Mesendoderm (in vitro differentiated cells): ENCODE results near the gene NEXN.

ENCODE experiments used
- DNase-seq: peaks from one replicate; pipeline ENCODE4 v3.0.0; 2013
- H2AK5ac ChIP-seq: 2 replicates; pipeline ENCODE4 v1.6.1; 2013; ENCODE audit warnings: low read length, inconsistent platforms
- H2BK120ac ChIP-seq: 2 replicates; pipeline ENCODE4 v1.6.1; 2013; ENCODE audit warnings: low read depth, mild to moderate bottlenecking, low read length, moderate library complexity, mixed read lengths
- H2BK15ac ChIP-seq: replicated peaks from 2 replicates; pipeline ENCODE4 v1.6.1; 2013; ENCODE audit warnings: low read depth, mild to moderate bottlenecking, moderate library complexity
- H2BK5ac ChIP-seq: 2 replicates; pipeline ENCODE4 v1.6.1; 2013; ENCODE audit warnings: low read length, inconsistent platforms
- H3K18ac ChIP-seq: 2 replicates; pipeline ENCODE4 v1.6.1; 2013; ENCODE audit warnings: mild to moderate bottlenecking, low read length, mixed read lengths
- H3K23ac ChIP-seq: one replicate; pipeline ENCODE4 v1.6.1; 2013; ENCODE audit warnings: low read length
- H3K27ac ChIP-seq: 2 replicates; pipeline ENCODE4 v1.5.1; 2013; ENCODE audit warnings: low read depth, mild to moderate bottlenecking, inconsistent platforms, low read length, moderate library complexity
- H3K27me3 ChIP-seq: 2 replicates; pipeline ENCODE4 v1.6.1; 2013; ENCODE audit warnings: low read length, control low read depth, mild to moderate bottlenecking, inconsistent platforms; ENCODE audit not compliant: insufficient read depth, poor library complexity
- H3K36me3 ChIP-seq: 2 replicates; pipeline ENCODE4 v1.6.1; 2013; ENCODE audit warnings: low read length, inconsistent platforms; ENCODE audit not compliant: control insufficient read depth, insufficient read depth
- H3K4ac ChIP-seq: one replicate; pipeline ENCODE4 v1.6.1; 2013; ENCODE audit warnings: low read depth, mild to moderate bottlenecking, low read length, moderate library complexity
- H3K4me1 ChIP-seq: 2 replicates; pipeline ENCODE4 v1.6.1; 2013; ENCODE audit warnings: low read depth, low read length, inconsistent platforms; ENCODE audit not compliant: control insufficient read depth
- H3K4me2 ChIP-seq: 2 replicates; pipeline ENCODE4 v1.6.1; 2013; ENCODE audit warnings: low read length
- H3K4me3 ChIP-seq: 2 replicates; pipeline ENCODE4 v1.5.1; 2013; ENCODE audit warnings: mild to moderate bottlenecking, low read length
- H3K56ac ChIP-seq: one replicate; pipeline ENCODE4 v1.6.1; 2013; ENCODE audit warnings: low read length
- H3K79me1 ChIP-seq: 2 replicates; pipeline ENCODE4 v1.6.1; 2013; ENCODE audit warnings: low read length, inconsistent platforms
- H3K79me2 ChIP-seq: 2 replicates; pipeline ENCODE4 v1.6.1; 2013; ENCODE audit warnings: mild to moderate bottlenecking, low read length; ENCODE audit not compliant: control insufficient read depth, insufficient read depth
- H3K9ac ChIP-seq: 2 replicates; pipeline ENCODE4 v1.6.1; 2013; ENCODE audit warnings: low read length, inconsistent platforms
- H4K5ac ChIP-seq: one replicate; pipeline ENCODE4 v1.6.1; 2013; ENCODE audit warnings: low read length
- H4K8ac ChIP-seq: one replicate; pipeline ENCODE4 v1.6.1; 2013; ENCODE audit warnings: low read depth, mild to moderate bottlenecking, control low read depth, low read length, moderate library complexity
- WGBS: extraction: QIAGEN DNeasy Blood & Tissue Kit; methylation state at CpG from one replicate; pipeline ENCODE4 v1.1.7; 2013; ENCODE audit warnings: low lambda C conversion rate, missing lambda C conversion rate; ENCODE audit not compliant: insufficient coverage; ENCODE audit errors: extremely low coverage; 5-methylcytosine and 5-hydroxymethylcytosine counted together

NEXN gene

DNA sequence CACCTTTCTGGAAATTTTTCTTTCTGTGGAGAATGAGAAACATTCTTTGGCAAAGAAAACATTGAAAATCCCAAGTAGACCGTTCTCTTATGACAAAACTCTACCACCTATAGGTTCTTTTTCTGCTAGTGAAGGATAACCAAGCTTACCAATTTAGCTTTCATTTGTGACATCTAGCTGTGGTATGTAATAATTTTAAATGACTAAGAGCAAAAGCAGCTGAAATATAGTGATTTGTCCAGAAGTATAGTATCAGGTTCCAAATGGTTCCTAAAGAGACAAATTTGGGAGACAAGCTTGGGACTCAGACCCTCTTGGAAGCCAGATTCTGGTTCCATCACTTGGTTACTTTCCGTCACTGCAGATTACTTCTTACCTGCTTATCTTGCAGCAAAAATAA is 66.1 kb downstream of the NEXN start:
- no CpG with 5 or more reads among the region's 2 CpGs for WGBS
- Histone ChIP-seq H3K27me3 (no peaks in the 10 kb centered on the region), H3K36me3 (peaks cover 17% of the 10 kb centered on the region)

DNA sequence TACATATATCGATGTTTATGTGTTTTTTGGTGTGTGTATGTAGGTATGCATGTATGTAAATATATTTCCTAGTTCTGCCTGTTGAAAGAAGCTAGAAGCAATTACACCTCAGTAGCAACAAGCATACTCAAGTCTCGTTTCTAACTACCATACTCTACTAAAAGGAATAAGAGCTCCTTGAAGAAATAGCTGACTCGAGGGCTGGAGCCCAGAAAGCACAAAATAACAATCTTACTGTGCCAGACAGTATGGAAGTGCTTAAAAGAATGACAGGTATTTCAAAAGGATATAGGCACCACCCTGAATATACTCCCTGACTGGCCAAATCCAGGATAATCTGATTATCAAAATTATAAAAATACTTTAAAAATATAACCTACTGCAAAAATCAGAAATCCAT is 67.3 kb downstream of the NEXN start:
- no peak overlapping the region for H3K4ac ChIP-seq
- no peak overlapping the region for H3K4me2 ChIP-seq
- H3K9ac ChIP-seq = no peak overlapping the region
- H3K27me3 ChIP-seq = no peaks in the 10 kb centered on the region
- H3K23ac ChIP-seq = no peak overlapping the region
- no peak overlapping the region for H3K27ac ChIP-seq
- H4K5ac ChIP-seq = no peak overlapping the region
- no peak overlapping the region for H3K18ac ChIP-seq
- no peak overlapping the region for H2BK15ac ChIP-seq
- no peak overlapping the region for H3K56ac ChIP-seq
- peaks cover 4% of the 10 kb centered on the region for H3K79me2 ChIP-seq
- no peak overlapping the region for H2AK5ac ChIP-seq
- DNase-seq = no peak
- H3K4me3 ChIP-seq = no peak overlapping the region
- H3K36me3 ChIP-seq = peaks cover 21% of the 10 kb centered on the region
- peaks cover 6% of the 10 kb centered on the region for H3K79me1 ChIP-seq
- H2BK120ac ChIP-seq = no peak overlapping the region
- H2BK5ac ChIP-seq = no peak overlapping the region
- WGBS = no CpG with 5 or more reads among the region's 3 CpGs
- H3K4me1 ChIP-seq = no peaks in the 10 kb centered on the region
- no peak overlapping the region for H4K8ac ChIP-seq

More for the DNA sequence above, 66.1 kb downstream of the NEXN start:
- Histone ChIP-seq H4K5ac (no peak overlapping the region), H3K79me2 (peaks cover 4% of the 10 kb centered on the region), H2AK5ac (no peak overlapping the region), H3K4me1 (no peaks in the 10 kb centered on the region), H3K56ac (no peak overlapping the region), H2BK15ac (no peak overlapping the region), H3K4ac (no peak overlapping the region), H3K9ac (no peak overlapping the region), H3K18ac (no peak overlapping the region), H3K23ac (no peak overlapping the region), H2BK5ac (no peak overlapping the region), H3K79me1 (peaks cover 6% of the 10 kb centered on the region), H2BK120ac (no peak overlapping the region), H4K8ac (no peak overlapping the region), H3K27ac (no peak overlapping the region), H3K4me2 (no peak overlapping the region), H3K4me3 (no peak overlapping the region)
- DNase-seq = no peak

DNA sequence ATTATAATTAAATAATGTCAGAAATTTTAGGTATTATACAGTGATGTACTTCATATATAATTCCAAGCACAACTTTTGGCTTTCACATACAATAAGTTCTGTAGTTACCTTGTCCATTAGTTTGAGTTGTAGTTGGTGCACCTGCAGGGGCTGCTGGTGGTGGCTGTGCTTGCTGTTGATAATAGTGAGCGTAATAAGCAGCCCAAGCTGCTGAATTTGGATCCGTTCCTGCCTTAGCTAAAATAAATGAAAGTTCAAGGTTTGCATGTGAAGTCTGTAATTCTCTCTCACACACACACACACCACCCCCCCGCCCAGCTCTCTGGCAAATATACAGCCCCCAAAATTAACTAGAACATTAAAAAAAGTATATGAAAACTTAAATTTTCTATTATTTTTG is 68.0 kb downstream of the NEXN start:
- DNase-seq = no peak
- peaks cover 4% of the 10 kb centered on the region for H3K79me2 ChIP-seq
- WGBS = no CpG with 5 or more reads among the region's 3 CpGs
- peaks cover 6% of the 10 kb centered on the region for H3K79me1 ChIP-seq
- no peak overlapping the region for H3K23ac ChIP-seq
- no peak overlapping the region for H2BK5ac ChIP-seq
- H3K36me3 ChIP-seq = peaks cover 21% of the 10 kb centered on the region
- H2BK15ac ChIP-seq = no peak overlapping the region
- H3K4me3 ChIP-seq = no peak overlapping the region
- no peak overlapping the region for H3K4ac ChIP-seq
- no peak overlapping the region for H4K8ac ChIP-seq
- no peak overlapping the region for H2AK5ac ChIP-seq
- no peak overlapping the region for H4K5ac ChIP-seq
- no peak overlapping the region for H3K4me2 ChIP-seq
- H3K18ac ChIP-seq = no peak overlapping the region
- H3K27me3 ChIP-seq = no peaks in the 10 kb centered on the region
- H2BK120ac ChIP-seq = no peak overlapping the region
- no peak overlapping the region for H3K9ac ChIP-seq
- H3K56ac ChIP-seq = no peak overlapping the region
- H3K4me1 ChIP-seq = no peaks in the 10 kb centered on the region
- H3K27ac ChIP-seq = no peak overlapping the region

GRCh38 chr1:77958391-77958790 is 70.0 kb downstream of the NEXN start:
- H4K5ac ChIP-seq = no peak overlapping the region
- H3K79me2 ChIP-seq = peaks cover 1% of the 10 kb centered on the region
- H4K8ac ChIP-seq = no peak overlapping the region
- no peak overlapping the region for H3K27ac ChIP-seq
- no peak overlapping the region for H2BK5ac ChIP-seq
- no peak overlapping the region for H3K4me3 ChIP-seq
- no peak overlapping the region for H2BK15ac ChIP-seq
- H3K79me1 ChIP-seq = peaks cover 6% of the 10 kb centered on the region
- H3K23ac ChIP-seq = no peak overlapping the region
- H3K18ac ChIP-seq = no peak overlapping the region
- H3K27me3 ChIP-seq = no peaks in the 10 kb centered on the region
- H3K9ac ChIP-seq = no peak overlapping the region
- no peak for DNase-seq
- no peak overlapping the region for H2BK120ac ChIP-seq
- no peak overlapping the region for H3K4ac ChIP-seq
- peaks cover 19% of the 10 kb centered on the region for H3K36me3 ChIP-seq
- H3K4me1 ChIP-seq = no peaks in the 10 kb centered on the region
- no peak overlapping the region for H3K4me2 ChIP-seq
- no peak overlapping the region for H3K56ac ChIP-seq
- no peak overlapping the region for H2AK5ac ChIP-seq

DNA sequence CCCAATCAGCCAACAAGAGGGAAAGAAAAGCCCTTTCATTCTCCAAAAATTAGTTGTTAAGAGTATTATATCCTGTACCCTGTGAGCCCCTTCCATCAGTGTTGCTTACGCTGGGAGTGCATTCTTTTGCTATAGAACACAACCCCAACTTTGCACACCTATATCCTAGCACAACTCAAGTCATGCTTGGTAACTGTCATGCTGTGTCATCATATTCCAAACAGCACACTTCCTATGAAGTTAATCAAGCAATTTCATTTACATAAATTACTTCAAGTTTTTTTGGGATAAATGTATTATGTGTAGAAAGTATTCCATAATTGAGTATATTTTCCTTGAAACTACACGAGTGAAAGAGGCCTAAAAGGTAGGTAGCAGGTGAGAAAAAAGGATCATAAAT is 70.4 kb downstream of the NEXN start:
- H3K79me1 ChIP-seq = peaks cover 6% of the 10 kb centered on the region
- DNase-seq = no peak
- H3K23ac ChIP-seq = no peak overlapping the region
- no peak overlapping the region for H2AK5ac ChIP-seq
- no peak overlapping the region for H3K4ac ChIP-seq
- no peaks in the 10 kb centered on the region for H3K27me3 ChIP-seq
- H4K8ac ChIP-seq = no peak overlapping the region
- no peak overlapping the region for H3K56ac ChIP-seq
- H3K27ac ChIP-seq = no peak overlapping the region
- H3K79me2 ChIP-seq = peaks cover 1% of the 10 kb centered on the region
- H2BK15ac ChIP-seq = no peak overlapping the region
- H4K5ac ChIP-seq = no peak overlapping the region
- peaks cover 18% of the 10 kb centered on the region for H3K36me3 ChIP-seq
- no peak overlapping the region for H2BK120ac ChIP-seq
- no peak overlapping the region for H2BK5ac ChIP-seq
- H3K4me3 ChIP-seq = no peak overlapping the region
- H3K18ac ChIP-seq = no peak overlapping the region
- no CpG with 5 or more reads among the region's 2 CpGs for WGBS
- no peak overlapping the region for H3K9ac ChIP-seq
- H3K4me1 ChIP-seq = no peaks in the 10 kb centered on the region
- no peak overlapping the region for H3K4me2 ChIP-seq

DNA sequence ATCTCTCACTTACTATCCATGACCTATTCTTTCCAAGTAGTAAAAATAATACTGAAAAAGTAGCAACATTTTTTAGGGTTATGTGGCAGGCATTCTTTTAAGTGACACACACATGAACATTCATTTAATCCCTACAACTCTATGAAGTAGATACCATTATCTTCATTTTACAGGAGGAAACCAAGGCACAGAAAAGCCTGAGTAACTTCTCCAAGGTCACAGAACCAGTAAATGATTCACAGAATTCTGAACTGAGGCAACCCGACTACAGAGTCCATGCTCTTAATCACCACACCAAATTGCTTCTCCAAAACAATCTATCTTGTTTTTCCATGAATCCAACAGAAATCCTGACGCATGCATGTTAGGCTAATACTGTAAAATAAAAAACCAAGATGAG is 73.0 kb downstream of the NEXN start:
- H3K79me2 ChIP-seq = peaks cover 7% of the 10 kb centered on the region
- H3K79me1 ChIP-seq = peaks cover 9% of the 10 kb centered on the region
- peaks cover 15% of the 10 kb centered on the region for H3K36me3 ChIP-seq
- no peak overlapping the region for H4K8ac ChIP-seq
- no peak overlapping the region for H3K4ac ChIP-seq
- no CpG with 5 or more reads among the region's 2 CpGs for WGBS
- H3K56ac ChIP-seq = no peak overlapping the region
- H3K27me3 ChIP-seq = no peaks in the 10 kb centered on the region
- H3K27ac ChIP-seq = no peak overlapping the region
- H2AK5ac ChIP-seq = no peak overlapping the region
- no peak overlapping the region for H3K9ac ChIP-seq
- no peaks in the 10 kb centered on the region for H3K4me1 ChIP-seq
- H4K5ac ChIP-seq = no peak overlapping the region
- H3K23ac ChIP-seq = no peak overlapping the region
- no peak overlapping the region for H3K4me3 ChIP-seq
- H2BK15ac ChIP-seq = no peak overlapping the region
- H3K4me2 ChIP-seq = no peak overlapping the region
- no peak overlapping the region for H3K18ac ChIP-seq
- DNase-seq = no peak
- H2BK5ac ChIP-seq = no peak overlapping the region
- no peak overlapping the region for H2BK120ac ChIP-seq
